ENCODE data around the gene CDCP1.

- TF ChIP-seq CTCF (IDR thresholded peaks at IDR 0.05) (no peak), POLR2A (IDR thresholded peaks at IDR 0.05) (no peak)
These were observed 64.0 kb downstream of the CDCP1 start for GRCh38 chr3:45082142-45082538.
